Body of pancreas (tissue), 4 donors: ENCODE measurements around the gene IGSF11.

Source experiments
- POLR2A ChIP-seq, 3 donors: fragments of 450-650 bp; IDR thresholded peaks; one replicate each; pipeline ENCODE4 v1.6.1; 2016; ENCODE audit warnings: antibody characterized with exemption in 3 of 3, mild to moderate bottlenecking in 2 of 3
- TF ChIP-seq, protein P1 (sequence below), 7 experiments: fragments of 450-650 bp in 4 of 7; fragments of 200-600 bp in 3 of 7; sonication (generic) in 3 of 7; IDR thresholded peaks; one replicate each; pipeline ENCODE4 v1.5.1; 2016 to 2019; ENCODE audit warnings: antibody characterized with exemption in 7 of 7

DNA sequence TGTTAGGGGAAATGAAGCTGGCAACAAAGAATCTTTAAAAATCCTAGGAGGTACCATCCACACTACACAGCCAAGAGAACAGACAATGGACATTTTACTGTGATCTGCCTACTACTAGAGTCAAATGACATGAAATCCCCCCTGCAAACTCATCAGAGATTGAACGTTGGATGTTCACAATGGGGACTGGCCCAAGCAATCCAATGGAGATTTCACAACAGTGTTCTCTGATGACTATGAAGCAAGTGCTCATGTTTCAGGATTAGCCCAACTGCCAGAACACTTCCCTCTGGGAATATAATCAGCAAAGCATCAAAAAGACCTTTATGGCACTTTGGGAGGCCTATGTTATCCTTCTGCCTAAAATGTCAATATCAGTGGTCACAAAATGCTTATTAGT is 97.8 kb downstream of the IGSF11 start:
- TF ChIP-seq, protein P1, sequence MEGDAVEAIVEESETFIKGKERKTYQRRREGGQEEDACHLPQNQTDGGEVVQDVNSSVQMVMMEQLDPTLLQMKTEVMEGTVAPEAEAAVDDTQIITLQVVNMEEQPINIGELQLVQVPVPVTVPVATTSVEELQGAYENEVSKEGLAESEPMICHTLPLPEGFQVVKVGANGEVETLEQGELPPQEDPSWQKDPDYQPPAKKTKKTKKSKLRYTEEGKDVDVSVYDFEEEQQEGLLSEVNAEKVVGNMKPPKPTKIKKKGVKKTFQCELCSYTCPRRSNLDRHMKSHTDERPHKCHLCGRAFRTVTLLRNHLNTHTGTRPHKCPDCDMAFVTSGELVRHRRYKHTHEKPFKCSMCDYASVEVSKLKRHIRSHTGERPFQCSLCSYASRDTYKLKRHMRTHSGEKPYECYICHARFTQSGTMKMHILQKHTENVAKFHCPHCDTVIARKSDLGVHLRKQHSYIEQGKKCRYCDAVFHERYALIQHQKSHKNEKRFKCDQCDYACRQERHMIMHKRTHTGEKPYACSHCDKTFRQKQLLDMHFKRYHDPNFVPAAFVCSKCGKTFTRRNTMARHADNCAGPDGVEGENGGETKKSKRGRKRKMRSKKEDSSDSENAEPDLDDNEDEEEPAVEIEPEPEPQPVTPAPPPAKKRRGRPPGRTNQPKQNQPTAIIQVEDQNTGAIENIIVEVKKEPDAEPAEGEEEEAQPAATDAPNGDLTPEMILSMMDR (IDR thresholded peaks at IDR 0.05): no peak
- no peak for TF ChIP-seq POLR2A (IDR thresholded peaks at IDR 0.05)
